NOMO-1 (cell line): ENCODE measurements around the gene DST.
"Not testable (repeated sequence)": the region's sequence is repeated elsewhere in the genome, so short reads cannot be mapped to it uniquely, and the experiment has no call there.

ENCODE experiments used
- DNase-seq, 2 experiments: peaks; one replicate each; lab custom pipeline; 2025; ENCODE audit not compliant: unreplicated experiment in 2 of 2; lab: John Stamatoyannopoulos, UW

DST gene

GRCh38 chr6:56574292-56574691, 68.4 kb downstream of the DST start:
- DNase-seq = no peak

- no peak for DNase-seq
These were observed 69.1 kb downstream of the DST start for GRCh38 chr6:56573624-56574023.

- no peak for DNase-seq
These were observed 69.8 kb downstream of the DST start for GRCh38 chr6:56572788-56573471.

- DNase-seq = no peak
These were observed 71.1 kb downstream of the DST start for GRCh38 chr6:56571605-56572004.

GRCh38 chr6:56570413-56571359, 72.0 kb downstream of the DST start:
- no peak for DNase-seq

- DNase-seq = no peak
These were observed 75.2 kb downstream of the DST start for GRCh38 chr6:56567501-56567900.

- not testable (repeated sequence) for DNase-seq
These were observed 80.0 kb downstream of the DST start for GRCh38 chr6:56562730-56563129.

GRCh38 chr6:56556751-56557540, 85.7 kb downstream of the DST start:
- no peak for DNase-seq

GRCh38 chr6:56555438-56555872, 87.2 kb downstream of the DST start:
- DNase-seq = no peak

GRCh38 chr6:56552187-56553130, 90.2 kb downstream of the DST start:
- DNase-seq = no peak

GRCh38 chr6:56551409-56552120, 91.1 kb downstream of the DST start:
- DNase-seq = no peak

- peak in 1 of 2 experiments; percentile 39 for DNase-seq
These were observed 92.4 kb downstream of the DST start for GRCh38 chr6:56550301-56550700.

GRCh38 chr6:56549014-56549413, 93.7 kb downstream of the DST start:
- DNase-seq = no peak

GRCh38 chr6:56547687-56548086, 95.0 kb downstream of the DST start:
- no peak for DNase-seq

GRCh38 chr6:56542364-56543331, 100.0 kb downstream of the DST start:
- peak; percentile 83 to 90 for DNase-seq

- DNase-seq = no peak
These were observed 100.8 kb downstream of the DST start for GRCh38 chr6:56541741-56542360.

GRCh38 chr6:56541030-56541600, 101.6 kb downstream of the DST start:
- DNase-seq = no peak
